HTERT RPE-1 (cell line): ENCODE data around the gene NCOA1.

Experiments used
- in situ Hi-C: fragments of 300-500 bp; cut with MboI; formaldehyde crosslinking; loops from 4 replicates; pipeline ENCODE4 v1.14.3; 2020; ENCODE audit warnings: low sequenced_read_pairs

Gene NCOA1

DNA sequence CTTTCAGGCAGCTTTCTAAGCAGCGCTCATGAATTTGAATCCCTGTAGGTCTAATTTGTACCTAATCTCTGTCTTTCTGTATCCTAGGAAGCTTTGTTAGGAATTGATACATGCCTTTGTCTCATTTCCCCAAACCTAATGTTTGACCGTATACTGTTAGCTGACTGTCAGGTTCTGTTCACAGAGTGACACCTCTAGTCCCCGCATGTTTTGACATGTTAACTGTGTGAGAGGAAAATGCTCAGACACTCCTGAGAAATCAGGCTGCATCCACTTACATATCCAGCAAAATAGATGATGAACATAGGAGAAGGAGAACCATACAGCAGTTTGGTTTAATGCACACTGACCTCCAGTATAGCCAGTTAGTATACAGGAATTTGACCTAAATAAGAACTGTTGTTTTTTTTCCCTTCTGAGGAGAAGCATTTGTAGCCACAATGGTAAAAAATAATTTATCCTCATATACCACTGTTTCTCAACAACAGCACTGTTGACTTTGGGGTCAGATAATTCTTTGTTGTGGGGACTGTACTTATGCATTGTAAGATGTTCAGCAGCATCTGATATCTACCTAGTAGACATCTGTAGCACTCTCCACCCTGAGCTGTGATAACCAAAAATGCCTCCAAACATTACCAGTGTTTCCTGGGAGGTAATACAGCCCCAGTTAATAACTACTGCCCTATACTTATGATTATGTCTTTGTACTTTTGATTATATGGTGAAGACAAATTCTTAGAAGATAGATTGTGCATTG, 130.9 kb downstream of the NCOA1 start:
- in situ Hi-C loops = no loop called here

DNA sequence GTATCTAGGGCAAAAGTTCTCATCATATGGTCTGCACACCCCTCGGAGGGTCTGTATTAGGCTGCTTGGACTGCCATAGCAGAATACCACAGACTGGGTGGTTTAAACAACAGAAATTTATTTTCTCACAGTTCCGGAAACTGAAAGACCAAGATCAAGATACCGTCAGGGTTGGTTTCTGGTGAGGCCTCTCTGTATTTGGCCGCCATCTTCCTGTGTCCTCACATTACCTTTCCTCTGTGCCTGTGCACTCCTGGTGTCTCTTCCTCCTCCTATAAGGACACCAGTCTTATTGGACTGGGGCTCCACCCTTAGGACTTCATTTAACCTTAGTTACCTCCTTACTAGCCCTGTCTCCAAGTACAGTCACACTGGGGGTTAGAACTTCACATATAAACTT, 132.5 kb downstream of the NCOA1 start:
- in situ Hi-C loops = no loop called here

DNA sequence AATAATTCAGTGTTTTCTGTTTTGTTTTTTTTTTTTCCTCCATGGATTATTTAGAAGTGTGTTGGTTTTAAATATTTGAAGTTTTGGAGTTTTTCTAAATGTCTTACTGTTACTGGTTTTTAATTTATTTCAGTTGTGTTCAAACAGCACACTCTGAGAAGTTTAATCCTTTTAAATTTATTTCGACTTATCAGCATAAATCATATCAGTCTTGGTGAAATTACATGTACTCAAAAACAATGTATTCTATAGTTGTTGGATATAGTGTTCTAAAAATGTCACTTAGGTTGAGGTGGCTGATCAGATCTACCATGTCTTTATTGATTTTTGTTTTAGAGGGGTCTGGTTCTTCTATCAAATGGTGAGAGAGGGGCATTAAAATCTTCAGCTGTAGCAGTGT, 134.7 kb downstream of the NCOA1 start:
- in situ Hi-C loops = no loop called here

DNA sequence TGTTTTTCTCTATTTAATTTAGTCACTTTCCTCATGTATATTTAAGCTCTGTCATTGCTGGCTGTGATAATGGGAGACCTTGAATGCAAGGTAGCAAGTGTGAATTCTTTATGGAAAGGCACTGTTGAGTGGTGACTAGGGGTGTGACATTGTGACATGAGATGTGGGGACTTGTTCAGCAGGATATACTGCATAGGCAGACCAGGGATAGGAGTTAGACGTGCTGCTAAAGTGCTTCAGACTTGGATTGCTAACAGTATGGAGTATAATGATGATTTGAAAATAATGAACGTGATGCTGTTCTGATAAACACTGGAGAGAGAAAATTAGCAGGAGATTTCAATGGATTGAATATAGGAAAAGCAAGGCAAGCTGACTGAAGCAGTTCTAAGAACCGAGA, 135.1 kb downstream of the NCOA1 start:
- in situ Hi-C loops = no loop called here

GRCh38 chr2:24628746-24629145, 137.7 kb downstream of the NCOA1 start:
- in situ Hi-C loops = no loop called here

DNA sequence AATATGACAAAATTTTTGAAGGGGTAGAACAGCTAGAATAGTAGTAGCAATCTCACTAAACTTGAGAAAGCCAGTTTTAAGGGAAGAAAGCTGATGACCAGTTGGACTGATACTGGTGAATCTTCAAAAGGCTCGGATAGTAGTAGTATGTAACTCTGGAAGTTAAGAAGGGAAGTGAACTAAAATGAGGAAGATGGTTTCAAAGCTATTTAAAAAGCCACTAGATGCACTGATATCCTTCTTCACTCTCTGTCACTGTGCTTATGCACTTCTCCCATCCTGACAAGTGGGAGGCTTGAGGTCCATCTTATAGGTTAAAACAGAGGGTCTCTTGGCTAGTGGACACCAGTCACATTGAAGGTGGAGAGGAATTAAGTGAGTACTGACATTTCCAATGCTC, 141.1 kb downstream of the NCOA1 start:
- in situ Hi-C loops = no loop called here

GRCh38 chr2:24635181-24635580, 144.1 kb downstream of the NCOA1 start:
- in situ Hi-C loops = no loop called here

DNA sequence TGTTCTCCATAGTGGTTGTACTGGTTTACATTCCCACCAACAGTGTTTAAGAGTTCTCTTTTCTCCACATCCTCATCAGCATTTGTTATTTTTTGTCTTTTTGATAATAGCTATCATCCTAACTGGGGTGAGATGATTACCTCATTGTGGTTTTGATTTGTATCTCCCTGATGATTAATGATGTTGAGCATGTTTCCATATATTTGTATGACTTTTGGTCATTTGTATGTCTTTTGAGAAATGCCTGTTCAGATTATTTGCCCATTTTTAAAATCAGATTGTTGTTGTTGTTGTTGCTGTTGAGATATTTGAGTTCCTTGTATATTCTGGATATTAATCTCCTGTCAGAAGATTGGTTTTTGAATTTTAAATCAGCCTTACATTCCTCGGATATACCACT, 147.5 kb downstream of the NCOA1 start:
- in situ Hi-C loops = no loop called here

GRCh38 chr2:24642351-24642750, 151.3 kb downstream of the NCOA1 start:
- in situ Hi-C loops = no loop called here

GRCh38 chr2:24643051-24643450, 152.0 kb downstream of the NCOA1 start:
- in situ Hi-C loops = no loop called here

DNA sequence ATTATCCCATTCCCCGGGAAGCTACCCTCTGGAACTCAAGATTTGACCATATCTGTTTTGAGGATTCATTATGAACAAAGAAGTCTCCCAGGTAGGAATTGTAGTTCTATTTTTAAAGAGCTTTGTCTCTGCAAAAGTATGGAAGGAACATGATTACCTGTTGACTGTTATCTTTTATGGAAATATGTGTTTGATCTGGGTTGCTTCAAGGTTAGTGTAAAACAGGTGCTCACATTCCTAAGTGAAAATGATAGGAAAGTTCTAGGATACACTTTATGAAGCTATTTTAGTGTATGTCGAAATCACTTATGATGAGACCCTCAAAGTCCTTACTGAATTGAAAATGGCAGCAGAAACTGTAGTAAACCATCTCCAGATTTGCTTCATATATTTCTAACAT, 153.0 kb downstream of the NCOA1 start:
- in situ Hi-C loops = no loop called here

DNA sequence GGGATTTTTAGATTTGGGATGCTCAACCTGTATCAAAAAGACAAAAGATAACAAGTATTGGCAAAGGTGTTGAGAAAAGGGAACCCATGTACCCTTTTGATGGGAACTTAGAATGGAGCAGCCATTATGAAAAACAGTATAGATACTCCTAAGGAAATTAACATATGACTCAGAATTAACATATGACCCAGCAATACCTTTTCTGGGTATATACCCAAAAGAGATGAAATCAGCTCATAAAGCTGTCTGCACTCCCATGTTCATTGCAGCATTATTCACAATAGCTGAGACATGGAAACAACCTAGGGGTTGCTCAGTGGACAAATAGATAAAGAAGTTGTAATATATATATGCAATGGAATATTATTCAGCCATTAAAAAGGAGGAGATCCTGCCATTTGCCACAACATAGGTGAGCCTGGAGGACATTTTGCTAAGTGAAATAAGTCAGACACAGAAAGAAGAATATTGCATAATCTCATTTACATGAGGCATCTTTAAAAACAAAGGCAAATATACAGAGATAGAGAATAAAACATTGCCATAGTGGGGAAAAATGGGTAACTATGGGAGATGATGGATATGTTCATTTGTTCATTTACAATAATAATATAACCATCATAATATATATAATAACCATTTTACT, 160.1 kb downstream of the NCOA1 start:
- in situ Hi-C loops = no loop called here

DNA sequence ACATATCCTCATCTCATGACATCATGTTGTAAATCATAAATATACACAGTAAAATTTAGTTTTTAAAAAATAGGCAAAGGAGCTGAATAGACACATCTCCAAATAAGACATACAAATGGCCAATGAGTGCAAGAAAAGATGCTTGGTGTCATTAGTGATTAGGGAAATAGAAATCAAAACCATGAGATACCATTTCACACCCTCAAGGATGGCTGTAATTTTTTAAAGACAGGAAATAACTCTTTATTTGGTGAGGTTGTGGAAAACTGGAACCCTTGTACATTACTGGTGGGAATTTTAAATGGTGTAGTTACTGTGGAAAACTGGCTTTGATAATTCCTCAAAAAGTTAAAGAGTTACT, 160.6 kb downstream of the NCOA1 start:
- in situ Hi-C loops = no loop called here

DNA sequence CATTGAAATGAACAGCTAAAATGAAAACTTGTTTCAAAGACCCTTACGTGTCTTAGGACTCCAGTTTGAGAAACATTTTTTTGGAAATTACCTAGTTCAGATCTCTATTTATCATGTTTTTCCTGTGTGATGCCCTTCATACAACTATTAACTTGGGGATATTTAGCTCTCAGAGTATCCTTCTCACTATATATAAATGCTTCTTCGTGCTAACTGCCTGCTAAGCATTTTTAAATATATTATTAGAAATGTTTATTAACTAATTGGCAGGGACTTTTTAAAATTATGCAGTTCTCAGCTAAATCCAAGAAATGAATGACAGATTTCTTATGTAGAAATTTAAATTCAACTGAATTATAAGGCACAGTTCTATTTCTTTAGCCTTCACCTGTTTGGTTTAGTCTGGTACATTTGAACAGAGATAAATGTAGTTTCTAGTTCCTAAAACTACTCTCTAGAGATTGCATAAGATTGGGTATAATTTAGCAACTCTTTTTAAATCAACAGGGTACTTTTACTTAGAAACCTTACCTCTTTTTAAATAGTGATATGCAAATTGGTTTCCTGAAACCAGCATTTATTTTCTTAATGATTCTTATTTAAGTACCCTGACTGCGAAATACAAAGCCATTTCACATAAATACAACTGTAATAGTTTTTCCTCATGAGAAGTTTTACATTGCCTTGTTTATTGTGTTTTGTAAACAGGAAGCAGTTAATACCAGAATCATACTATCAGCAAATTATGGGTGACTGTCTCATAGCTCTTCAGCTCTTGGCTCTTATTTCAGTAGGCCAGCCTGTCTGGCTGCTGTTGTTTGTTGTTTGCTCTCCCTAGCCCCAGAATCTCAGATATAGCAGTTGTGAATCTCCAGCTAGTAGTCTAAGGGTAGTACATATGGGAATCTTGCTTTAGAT, 161.5 kb downstream of the NCOA1 start:
- in situ Hi-C loops = no loop called here

GRCh38 chr2:24657818-24658217, 166.8 kb downstream of the NCOA1 start:
- in situ Hi-C loops = no loop called here

DNA sequence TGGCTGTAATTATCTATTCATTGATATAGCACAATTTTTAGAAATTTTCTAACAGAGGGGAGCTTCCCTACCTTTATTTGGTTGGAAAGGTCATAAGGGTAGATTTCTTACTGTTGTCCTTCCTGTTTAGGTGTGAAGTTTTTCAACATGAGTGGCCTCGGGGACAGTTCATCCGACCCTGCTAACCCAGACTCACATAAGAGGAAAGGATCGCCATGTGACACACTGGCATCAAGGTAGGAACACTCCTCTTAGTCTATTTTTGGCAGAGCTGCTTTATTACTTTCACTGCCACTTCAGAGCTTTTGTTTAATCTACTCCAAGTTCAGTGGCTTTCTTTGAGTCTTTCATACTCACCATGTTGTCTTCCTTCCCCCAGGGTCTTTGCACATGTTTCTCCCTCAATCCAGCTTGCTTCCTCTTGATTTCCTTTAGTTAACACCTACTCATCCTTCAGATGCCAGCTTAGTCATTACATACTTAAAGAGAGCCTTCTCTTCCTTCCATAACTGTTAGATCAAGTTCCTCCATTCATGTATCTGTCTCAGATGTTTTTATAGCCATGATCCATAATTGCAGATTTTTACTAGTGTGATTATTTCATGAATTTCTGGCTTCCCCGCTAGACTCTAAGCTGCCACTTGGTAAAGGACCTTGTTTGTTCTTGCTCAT, 167.6 kb downstream of the NCOA1 start:
- in situ Hi-C loops = no loop called here

DNA sequence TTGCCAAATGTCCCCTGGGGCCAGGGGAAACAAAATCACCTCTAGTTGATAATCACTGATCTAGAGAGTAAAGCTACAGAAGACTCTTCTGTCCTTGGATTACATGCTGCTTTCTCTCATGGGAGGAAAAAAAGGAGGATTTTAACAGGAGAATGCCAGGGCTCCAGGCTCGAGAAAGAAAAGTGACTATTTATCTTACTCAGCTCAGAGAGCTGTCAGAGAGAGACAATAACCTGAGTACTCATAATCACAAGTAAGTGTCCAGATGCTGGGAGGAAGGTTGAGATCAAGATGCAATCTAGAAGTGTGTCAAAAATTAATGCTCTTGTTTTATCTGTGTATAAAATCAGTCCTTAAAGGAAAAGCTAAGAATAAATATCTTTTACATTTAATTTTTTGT, 168.8 kb downstream of the NCOA1 start:
- in situ Hi-C loops = no loop called here

DNA sequence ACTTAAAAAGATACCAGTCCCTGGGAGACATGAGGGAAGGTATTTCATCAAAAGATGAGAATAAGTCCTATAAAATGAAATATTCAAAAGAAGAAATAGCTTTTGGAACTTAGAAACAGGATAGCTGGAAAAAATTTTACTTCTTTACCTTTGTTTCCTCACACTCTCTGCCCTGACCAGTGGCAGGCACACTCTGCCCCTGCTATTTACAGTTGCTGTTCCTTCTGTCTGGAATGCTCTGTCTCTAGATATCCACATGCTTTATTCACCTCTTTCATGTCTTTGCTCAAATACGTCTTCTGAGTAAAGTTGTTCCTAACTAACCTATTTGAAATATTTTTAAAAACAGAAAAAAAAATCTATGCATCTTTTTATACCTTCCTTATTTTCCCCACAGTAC, 176.5 kb downstream of the NCOA1 start:
- in situ Hi-C loops = no loop called here

DNA sequence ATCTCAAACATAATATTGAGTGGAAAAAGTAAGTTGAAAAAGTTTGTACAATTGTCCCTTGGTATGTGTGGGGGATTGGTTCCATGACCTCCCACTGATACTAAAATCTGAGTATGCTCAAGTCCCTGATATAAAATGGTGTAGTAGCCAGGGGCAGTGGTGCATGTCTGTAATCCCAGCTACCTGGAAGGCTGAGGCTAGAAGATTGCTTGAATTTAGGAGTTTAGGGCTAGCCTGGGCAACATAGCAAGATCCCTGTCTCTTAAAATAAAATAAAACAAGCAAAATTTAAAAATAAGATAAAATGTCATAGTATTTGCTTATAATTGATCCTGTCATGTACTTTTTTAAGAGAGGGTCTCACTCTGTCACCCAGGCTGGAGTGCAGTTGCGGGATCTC, 180.2 kb downstream of the NCOA1 start:
- in situ Hi-C loops = no loop called here

DNA sequence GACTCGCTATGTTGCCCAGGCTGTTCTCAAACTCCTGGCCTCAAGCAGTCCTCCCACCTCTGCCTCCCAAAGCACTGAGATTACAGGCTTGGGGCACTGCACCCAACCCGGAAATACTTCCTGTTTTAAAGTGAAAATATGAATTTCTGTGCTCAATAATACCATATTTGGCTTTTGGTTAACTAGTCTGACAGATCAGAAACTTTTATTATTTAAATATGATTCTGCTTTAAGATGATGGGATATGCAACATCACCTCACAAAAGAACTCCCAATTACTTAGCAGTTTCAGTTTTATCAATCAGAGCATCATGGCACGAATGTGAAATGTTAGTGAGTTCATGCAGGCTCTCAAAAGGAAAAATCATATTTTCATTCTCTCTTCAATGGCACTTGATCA, 181.5 kb downstream of the NCOA1 start:
- in situ Hi-C loops = no loop called here

GRCh38 chr2:24675338-24675737, 184.3 kb downstream of the NCOA1 start:
- in situ Hi-C loops = no loop called here
